HepG2 (cell line): Measurements from ENCODE around the gene SRP68. TPM values are rescaled to one million over a fixed set of nuclear protein-coding genes. Genes with fewer than 3 reads are reported as not detected.
A peak's percentile ranks its signal among the peaks of the same experiment; 100 is the strongest.

ENCODE experiments used
- ATF7 ChIP-seq, 2 experiments: fragments of 450-650 bp in 1 of 2; sonication (generic) in 1 of 2; formaldehyde crosslinking in 1 of 2; IDR thresholded peaks; 2 replicates each; pipeline versions ENCODE4 v1.4.0 to v1.6.1; 2016 to 2020; ENCODE audit warnings: antibody characterized with exemption in 1 of 2, mild to moderate bottlenecking in 1 of 2, missing genetic modification reagents in 1 of 2
- ATM ChIP-seq: fragments of 450-650 bp; IDR thresholded peaks from 2 replicates; pipeline ENCODE4 v1.7.1; 2017; ENCODE audit warnings: mild to moderate bottlenecking, borderline replicate concordance
- CEBPZ ChIP-seq: IDR thresholded peaks from 2 replicates; pipeline ENCODE4 v1.6.1; 2012; ENCODE audit warnings: low read length, improper control_type of control experiment
- FOXK2 ChIP-seq: fragments of 450-650 bp; IDR thresholded peaks from 2 replicates; pipeline ENCODE4 v1.6.1; 2016
- FUBP1 ChIP-seq: sonication (generic); formaldehyde crosslinking; IDR thresholded peaks from 2 replicates; pipeline ENCODE4 v1.5.1; 2020; ENCODE audit warnings: missing genetic modification reagents, mild to moderate bottlenecking, borderline replicate concordance
- GATAD1 ChIP-seq: IDR thresholded peaks from 2 replicates; pipeline ENCODE4 v1.6.1; 2016; ENCODE audit warnings: missing genetic modification reagents, missing compliant biosample characterization
- HDAC2 ChIP-seq: sonication (generic); formaldehyde crosslinking; IDR thresholded peaks from 2 replicates; pipeline ENCODE4 v1.4.0; 2020; ENCODE audit warnings: missing genetic modification reagents
- HMG20A ChIP-seq: IDR thresholded peaks from 2 replicates; pipeline ENCODE4 v1.6.1; 2016; ENCODE audit warnings: borderline replicate concordance
- MNT ChIP-seq: fragments of 450-650 bp; IDR thresholded peaks from 2 replicates; pipeline ENCODE4 v1.6.1; 2016
- NBN ChIP-seq: fragments of 450-650 bp; conservative IDR thresholded peaks from 2 replicates; pipeline ENCODE4 v1.6.1; 2017
- NFYC ChIP-seq: IDR thresholded peaks from 2 replicates; pipeline ENCODE4 v1.6.1; 2016; ENCODE audit warnings: missing genetic modification reagents, missing compliant biosample characterization
- SETDB1 ChIP-seq: sonication (generic); formaldehyde crosslinking; IDR thresholded peaks from 2 replicates; pipeline ENCODE4 v1.5.1; 2020; ENCODE audit warnings: missing genetic modification reagents, mild to moderate bottlenecking, borderline replicate concordance
- SOX6 ChIP-seq, 2 experiments: fragments of 450-650 bp in 1 of 2; sonication (generic) in 1 of 2; formaldehyde crosslinking in 1 of 2; IDR thresholded peaks; 2 replicates each; pipeline versions ENCODE4 v1.4.0 to v1.6.1; 2017 to 2020; ENCODE audit warnings: antibody characterized with exemption in 1 of 2, mild to moderate bottlenecking in 1 of 2, missing genetic modification reagents in 1 of 2
- ZFP90 ChIP-seq: sonication (generic); formaldehyde crosslinking; IDR thresholded peaks from 2 replicates; pipeline ENCODE4 v1.8.0; 2022; ENCODE audit warnings: missing genetic modification reagents, mild to moderate bottlenecking, inconsistent platforms, borderline replicate concordance
- ZNF691 ChIP-seq: sonication (generic); formaldehyde crosslinking; IDR thresholded peaks from 2 replicates; pipeline ENCODE4 v1.4.0; 2020; ENCODE audit warnings: missing genetic modification reagents, low read depth, mild to moderate bottlenecking, borderline replicate concordance
- ZNF75D ChIP-seq: sonication (generic); formaldehyde crosslinking; IDR thresholded peaks from 2 replicates; pipeline ENCODE4 v1.8.1; 2023; ENCODE audit warnings: missing genetic modification reagents, mild to moderate bottlenecking, borderline replicate concordance
- polyA plus RNA-seq, 8 experiments: library from polyadenylated mRNA; depleted of rRNA in 3 of 8; stranded (reverse) in 7 of 8; unstranded in 1 of 8; fragments of >200 nt; fragmentation: Illumina TruSeq in 4 of 8; extraction: Trizol in 4 of 8; gene quantifications; 2 replicates each; pipeline versions ENCODE4 v1.2.1 to v1.2.3, GENCODE V29; 2011 to 2016; ENCODE audit warnings: low read depth in 4 of 8, missing spikeins in 1 of 8, mixed read lengths in 1 of 8; ENCODE audit not compliant: insufficient read depth in 1 of 8
- total RNA-seq, 5 experiments: library from RNA; depleted of rRNA; stranded (reverse); fragments of >200 nt; fragmentation: Illumina TruSeq; extraction: Trizol; gene quantifications; 2 replicates each; pipeline ENCODE4 v1.2.3, GENCODE V29; 2016; ENCODE audit warnings: low read depth in 1 of 5

The SRP68 gene
- total and polyA plus RNA-seq, 2 of the 13 experiments (the other 11 are each of a cell fraction or from before 2014, with no cell fraction given) = 39.8 to 74.3 TPM

- TF ChIP-seq MNT (peak; percentile 100), SETDB1 (CRISPR knock-in tag) (no peak), SOX6 (IDR thresholded peaks at IDR 0.05) (0 out of 2 replicates have a peak, but pooled peaks have one; percentile 24), SOX6 (CRISPR knock-in tag; IDR thresholded peaks at IDR 0.05) (no peak), ATF7 (IDR thresholded peaks at IDR 0.05) (0 out of 2 replicates have a peak, but pooled peaks have one; percentile 14), ATF7 (CRISPR knock-in tag; IDR thresholded peaks at IDR 0.05) (no peak), HDAC2 (CRISPR knock-in tag) (no peak), FUBP1 (no peak), ATM (peak; percentile 52; the same call in 1 of the 2 replicates), NBN (peak; percentile 82; the same call in 1 of the 2 replicates), GATAD1 (no peak), ZFP90 (CRISPR knock-in tag) (no peak), NFYC (no peak), FOXK2 (0 out of 2 replicates have a peak, but pooled peaks have one; percentile 29), ZNF75D (no peak), CEBPZ (no peak), HMG20A (CRISPR knock-in tag) (no peak), ZNF691 (CRISPR knock-in tag) (no peak)
Observed at GRCh38 chr17:76019833-76020467, 52.4 kb downstream of the SRP68 start (continued).
